Thyroid gland (tissue), 4 donors: Measurements from ENCODE around the gene VPS9D1.
"Not testable (repeated sequence)": the region's sequence is repeated elsewhere in the genome, so short reads cannot be mapped to it uniquely, and the experiment has no call there.

Experiments
- POLR2A ChIP-seq, 2 donors: fragments of 450-650 bp; IDR thresholded peaks; one replicate each; pipeline ENCODE4 v1.6.1; 2017; ENCODE audit warnings: antibody characterized with exemption in 2 of 2, mild to moderate bottlenecking in 2 of 2, moderate library complexity in 1 of 2
- TF ChIP-seq, protein P1 (sequence below), 6 experiments: fragments of 200-600 bp in 3 of 6; fragments of 450-650 bp in 3 of 6; sonication (generic) in 3 of 6; IDR thresholded peaks; one replicate each; pipeline ENCODE4 v1.5.1; 2016 to 2019; ENCODE audit warnings: antibody characterized with exemption in 6 of 6, mild to moderate bottlenecking in 2 of 6, inconsistent platforms in 1 of 6, moderate library complexity in 1 of 6

DNA sequence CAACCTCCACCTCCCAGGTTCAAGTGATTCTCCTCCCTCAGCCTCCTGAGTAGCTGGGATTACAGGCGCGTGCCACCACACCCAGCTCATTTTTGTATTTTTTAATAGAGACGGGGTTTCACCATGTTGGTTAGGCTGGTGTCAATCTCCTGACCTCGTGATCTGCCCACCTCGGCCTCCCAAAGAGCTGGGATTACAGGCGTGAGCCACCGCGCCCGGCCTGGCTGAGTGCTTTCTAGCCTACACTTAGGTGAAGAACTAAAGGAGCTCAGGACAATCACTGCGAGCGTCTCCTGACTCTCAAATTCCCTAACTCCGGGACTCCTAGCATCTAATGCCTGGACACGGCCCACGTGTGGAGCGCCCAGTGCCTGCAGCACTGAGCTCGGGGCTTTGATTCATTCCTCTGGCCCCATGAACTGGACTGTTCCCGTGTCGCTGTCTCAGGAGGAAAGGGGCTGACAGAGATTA lies 21.0 kb downstream of the VPS9D1 start:
- TF ChIP-seq, protein P1, sequence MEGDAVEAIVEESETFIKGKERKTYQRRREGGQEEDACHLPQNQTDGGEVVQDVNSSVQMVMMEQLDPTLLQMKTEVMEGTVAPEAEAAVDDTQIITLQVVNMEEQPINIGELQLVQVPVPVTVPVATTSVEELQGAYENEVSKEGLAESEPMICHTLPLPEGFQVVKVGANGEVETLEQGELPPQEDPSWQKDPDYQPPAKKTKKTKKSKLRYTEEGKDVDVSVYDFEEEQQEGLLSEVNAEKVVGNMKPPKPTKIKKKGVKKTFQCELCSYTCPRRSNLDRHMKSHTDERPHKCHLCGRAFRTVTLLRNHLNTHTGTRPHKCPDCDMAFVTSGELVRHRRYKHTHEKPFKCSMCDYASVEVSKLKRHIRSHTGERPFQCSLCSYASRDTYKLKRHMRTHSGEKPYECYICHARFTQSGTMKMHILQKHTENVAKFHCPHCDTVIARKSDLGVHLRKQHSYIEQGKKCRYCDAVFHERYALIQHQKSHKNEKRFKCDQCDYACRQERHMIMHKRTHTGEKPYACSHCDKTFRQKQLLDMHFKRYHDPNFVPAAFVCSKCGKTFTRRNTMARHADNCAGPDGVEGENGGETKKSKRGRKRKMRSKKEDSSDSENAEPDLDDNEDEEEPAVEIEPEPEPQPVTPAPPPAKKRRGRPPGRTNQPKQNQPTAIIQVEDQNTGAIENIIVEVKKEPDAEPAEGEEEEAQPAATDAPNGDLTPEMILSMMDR (IDR thresholded peaks at IDR 0.05): not testable (repeated sequence)
- TF ChIP-seq POLR2A (IDR thresholded peaks at IDR 0.05): not testable (repeated sequence)
